Coronary artery (tissue), 2 donors: ENCODE data around the gene ENO4.

Experiments
- DNase-seq: peaks from one replicate; pipeline ENCODE4 v3.0.0-alpha.2; 2017; ENCODE audit warnings: low spot score
- H3K27ac ChIP-seq, 2 donors: fragments of 200-600 bp; sonication (generic); one replicate each; pipeline ENCODE4 v1.5.1; 2016 to 2019
- H3K4me3 ChIP-seq: fragments of 200-600 bp; sonication (generic); 2 replicates; pipeline ENCODE4 v1.5.1; 2016; ENCODE audit warnings: mild to moderate bottlenecking, moderate library complexity
- CTCF ChIP-seq: fragments of 200-600 bp; sonication (generic); IDR thresholded peaks from one replicate; pipeline ENCODE4 v1.5.1; 2019; ENCODE audit warnings: antibody characterized with exemption

ENO4 gene

GRCh38 chr10:116838143-116838725, 11.1 kb upstream of the ENO4 start:
- no peak for TF ChIP-seq CTCF
- H3K4me3 ChIP-seq, result no peak overlapping the region
- no peak overlapping the region for H3K27ac ChIP-seq
- no peak for DNase-seq

GRCh38 chr10:116840389-116841075, 8.8 kb upstream of the ENO4 start:
- no peak for DNase-seq
- no peak for TF ChIP-seq CTCF
- H3K4me3 ChIP-seq, result no peak overlapping the region
- no peak overlapping the region for H3K27ac ChIP-seq

GRCh38 chr10:116845823-116846222, 3.5 kb upstream of the ENO4 start:
- DNase-seq, result no peak
- TF ChIP-seq CTCF, result no peak
- no peak overlapping the region for H3K4me3 ChIP-seq
- no peak overlapping the region for H3K27ac ChIP-seq

- TF ChIP-seq CTCF, result no peak
- no peak for DNase-seq
- Histone ChIP-seq H3K4me3 (peak overlapping the region; percentile 71), H3K27ac (no peak overlapping the region)
Measured at GRCh38 chr10:116848032-116848943, 1.0 kb upstream of the ENO4 start.

GRCh38 chr10:116848944-116849247, 403 bp upstream of the ENO4 start:
- Histone ChIP-seq H3K4me3 (peak overlapping the region; percentile 71), H3K27ac (no peak overlapping the region)
- no peak for TF ChIP-seq CTCF
- no peak for DNase-seq

GRCh38 chr10:116850058-116850611, 836 bp downstream of the ENO4 start:
- Histone ChIP-seq H3K4me3 (peak overlapping the region; percentile 71), H3K27ac (peak overlapping the region in 1 of 2 donors; percentile 4)
- no peak for DNase-seq
- TF ChIP-seq CTCF, result no peak
